Measurements from ENCODE around the gene CREBBP.

DNA sequence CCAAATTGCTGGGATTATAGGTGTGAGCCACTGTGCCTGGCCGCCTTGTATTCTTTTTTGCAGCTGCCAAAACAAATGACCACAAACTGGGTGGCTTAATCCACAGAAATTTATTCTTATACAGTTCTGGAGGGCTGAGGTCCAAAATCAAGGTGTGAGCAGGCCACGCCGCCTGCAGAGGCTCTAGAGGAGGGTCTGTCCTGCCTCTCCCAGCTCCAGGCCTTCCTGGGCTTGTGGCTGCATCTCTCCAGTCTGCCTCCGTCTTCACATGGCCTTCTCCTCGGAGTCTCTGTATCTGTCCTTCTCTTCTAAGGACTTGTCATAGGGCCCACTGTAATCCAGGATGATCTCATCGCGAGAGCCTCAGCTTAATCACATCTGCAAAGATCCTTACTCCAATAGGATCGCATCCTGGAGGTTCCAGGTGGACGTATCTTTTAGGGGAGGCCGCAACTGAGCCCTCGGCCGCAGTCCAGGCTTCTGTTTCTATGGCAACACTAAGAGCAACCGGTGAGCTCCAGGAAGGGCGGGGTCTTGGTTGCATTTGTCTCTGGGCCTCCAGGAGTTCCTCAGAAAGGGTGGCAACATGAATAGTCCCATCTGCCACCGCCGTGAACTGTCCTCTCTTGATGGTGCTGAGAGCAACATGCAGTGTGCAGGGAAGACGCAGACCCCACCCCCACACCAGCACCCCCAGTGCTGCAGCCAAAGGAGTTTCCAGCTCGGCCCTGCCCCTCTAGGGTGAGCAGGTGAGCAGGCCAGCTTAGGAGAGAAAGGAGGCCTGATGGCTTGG lies 29.5 kb upstream of the CREBBP start:
- TF ChIP-seq, protein P1, sequence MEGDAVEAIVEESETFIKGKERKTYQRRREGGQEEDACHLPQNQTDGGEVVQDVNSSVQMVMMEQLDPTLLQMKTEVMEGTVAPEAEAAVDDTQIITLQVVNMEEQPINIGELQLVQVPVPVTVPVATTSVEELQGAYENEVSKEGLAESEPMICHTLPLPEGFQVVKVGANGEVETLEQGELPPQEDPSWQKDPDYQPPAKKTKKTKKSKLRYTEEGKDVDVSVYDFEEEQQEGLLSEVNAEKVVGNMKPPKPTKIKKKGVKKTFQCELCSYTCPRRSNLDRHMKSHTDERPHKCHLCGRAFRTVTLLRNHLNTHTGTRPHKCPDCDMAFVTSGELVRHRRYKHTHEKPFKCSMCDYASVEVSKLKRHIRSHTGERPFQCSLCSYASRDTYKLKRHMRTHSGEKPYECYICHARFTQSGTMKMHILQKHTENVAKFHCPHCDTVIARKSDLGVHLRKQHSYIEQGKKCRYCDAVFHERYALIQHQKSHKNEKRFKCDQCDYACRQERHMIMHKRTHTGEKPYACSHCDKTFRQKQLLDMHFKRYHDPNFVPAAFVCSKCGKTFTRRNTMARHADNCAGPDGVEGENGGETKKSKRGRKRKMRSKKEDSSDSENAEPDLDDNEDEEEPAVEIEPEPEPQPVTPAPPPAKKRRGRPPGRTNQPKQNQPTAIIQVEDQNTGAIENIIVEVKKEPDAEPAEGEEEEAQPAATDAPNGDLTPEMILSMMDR (conservative IDR thresholded peaks at IDR 0.05; ENCODE audit: low read length): no peak
- no peak for TF ChIP-seq EZH2phosphoT487 (IDR thresholded peaks at IDR 0.05; ENCODE audit: borderline replicate concordance, low read depth, low read length)

Data from OCI-LY7 (cell line).